HEK293 (cell line): ENCODE data around the gene KRT17.

Experiments used
- CTCF ChIA-PET: fragments of 350-600 bp; formaldehyde crosslinking; extraction: SDS; loops from one replicate; lab custom pipeline; 2021; ENCODE audit warnings: antibody characterized with exemption; lab: Yijun Ruan, JAX
- POLR2A ChIA-PET: fragments of 300-600 bp; formaldehyde crosslinking; extraction: SDS; loops from one replicate; lab custom pipeline; 2020; ENCODE audit warnings: antibody characterized with exemption, inconsistent platforms; lab: Yijun Ruan, JAX
- H3K27ac ChIP-seq: fragments of 200-500 bp; sonication (Bioruptor generic); 2 replicates; pipeline ENCODE4 v1.5.1; 2014; ENCODE audit warnings: low read depth, low read length, control low read depth, inconsistent platforms; ENCODE audit errors: extremely low read depth
- H3K36me3 ChIP-seq, 2 experiments: fragments of 200-500 bp in 1 of 2; sonication (Bioruptor generic) in 1 of 2; 1 replicate in 1 of 2; 2 replicates in 1 of 2; pipeline ENCODE4 v1.5.1; 2014 to 2017; ENCODE audit warnings: inconsistent platforms in 2 of 2, low read length in 2 of 2; ENCODE audit not compliant: control insufficient read depth in 2 of 2, insufficient read depth in 1 of 2
- H3K4me1 ChIP-seq: fragments of 200-500 bp; sonication (Bioruptor generic); 2 replicates; pipeline ENCODE4 v1.5.1; 2014; ENCODE audit warnings: mild to moderate bottlenecking, low read length, inconsistent platforms; ENCODE audit not compliant: control insufficient read depth, insufficient read depth
- H3K4me3 ChIP-seq: 2 replicates; pipeline ENCODE4 v1.5.1; 2011; ENCODE audit warnings: low read depth, mild to moderate bottlenecking, control low read depth, low read length, moderate library complexity
- H3K9me3 ChIP-seq: fragments of 200-500 bp; sonication (Bioruptor generic); 2 replicates; pipeline ENCODE4 v1.5.1; 2014; ENCODE audit warnings: low read depth, low read length, inconsistent platforms; ENCODE audit not compliant: control insufficient read depth, insufficient read depth
- BCL11B ChIP-seq: fragments of 450-650 bp; formaldehyde crosslinking; IDR thresholded peaks from 2 replicates; pipeline ENCODE4 v1.5.1; 2016; ENCODE audit warnings: low read depth, missing biosample characterization, missing genetic modification characterization
- BCL6B ChIP-seq: fragments of 450-650 bp; formaldehyde crosslinking; IDR thresholded peaks from 2 replicates; pipeline ENCODE4 v1.5.1; 2017; ENCODE audit warnings: missing biosample characterization, missing genetic modification characterization
- ELK4 ChIP-seq: IDR thresholded peaks from 2 replicates; pipeline ENCODE4 v1.6.1; 2011; ENCODE audit warnings: mild to moderate bottlenecking, low read depth, low read length, borderline replicate concordance
- OVOL3 ChIP-seq: fragments of 450-650 bp; formaldehyde crosslinking; IDR thresholded peaks from 2 replicates; pipeline ENCODE4 v1.5.1; 2016; ENCODE audit warnings: missing biosample characterization, missing genetic modification characterization
- SP2 ChIP-seq: fragments of 450-650 bp; formaldehyde crosslinking; IDR thresholded peaks from 2 replicates; pipeline ENCODE4 v1.5.1; 2016; ENCODE audit warnings: missing biosample characterization, missing genetic modification characterization
- ZFP41 ChIP-seq: fragments of 450-650 bp; formaldehyde crosslinking; IDR thresholded peaks from 2 replicates; pipeline ENCODE4 v1.5.1; 2016; ENCODE audit warnings: missing biosample characterization, missing genetic modification characterization, borderline replicate concordance
- ZNF16 ChIP-seq: fragments of 450-650 bp; formaldehyde crosslinking; IDR thresholded peaks from 2 replicates; pipeline ENCODE4 v1.5.1; 2016; ENCODE audit warnings: low read depth, missing biosample characterization, missing genetic modification characterization
- ZNF174 ChIP-seq: fragments of 450-650 bp; formaldehyde crosslinking; IDR thresholded peaks from 2 replicates; pipeline ENCODE4 v1.5.0; 2017; ENCODE audit warnings: missing biosample characterization, mild to moderate bottlenecking, missing genetic modification characterization
- ZNF175 ChIP-seq: fragments of 450-650 bp; formaldehyde crosslinking; IDR thresholded peaks from 2 replicates; pipeline ENCODE4 v1.5.1; 2016; ENCODE audit warnings: missing biosample characterization, missing genetic modification characterization
- ZNF211 ChIP-seq: fragments of 450-650 bp; formaldehyde crosslinking; IDR thresholded peaks from 2 replicates; pipeline ENCODE4 v1.5.1; 2016; ENCODE audit warnings: low read depth, missing biosample characterization, missing genetic modification characterization
- ZNF239 ChIP-seq: fragments of 450-650 bp; formaldehyde crosslinking; IDR thresholded peaks from 2 replicates; pipeline ENCODE4 v1.5.1; 2016; ENCODE audit warnings: missing biosample characterization, missing genetic modification characterization
- ZNF280D ChIP-seq: fragments of 450-650 bp; formaldehyde crosslinking; IDR thresholded peaks from 2 replicates; pipeline ENCODE4 v1.5.1; 2016; ENCODE audit warnings: missing biosample characterization, missing genetic modification characterization
- ZNF354C ChIP-seq: fragments of 450-650 bp; formaldehyde crosslinking; IDR thresholded peaks from 2 replicates; pipeline ENCODE4 v1.5.1; 2016; ENCODE audit warnings: missing biosample characterization, missing genetic modification characterization, low read depth, borderline replicate concordance
- ZNF404 ChIP-seq: fragments of 450-650 bp; formaldehyde crosslinking; IDR thresholded peaks from 2 replicates; pipeline ENCODE4 v1.5.1; 2017; ENCODE audit warnings: missing biosample characterization, missing genetic modification characterization
- ZNF423 ChIP-seq: fragments of 450-650 bp; formaldehyde crosslinking; IDR thresholded peaks from 2 replicates; pipeline ENCODE4 v1.5.1; 2016; ENCODE audit warnings: missing biosample characterization, missing genetic modification characterization
- ZNF433 ChIP-seq: fragments of 450-650 bp; formaldehyde crosslinking; IDR thresholded peaks from 2 replicates; pipeline ENCODE4 v1.5.1; 2016; ENCODE audit warnings: missing biosample characterization, missing genetic modification characterization, low read depth
- ZNF529 ChIP-seq: fragments of 450-650 bp; formaldehyde crosslinking; IDR thresholded peaks from 2 replicates; pipeline ENCODE4 v1.5.1; 2017; ENCODE audit warnings: missing genetic modification characterization, missing biosample characterization; ENCODE audit not compliant: insufficient replicate concordance
- ZNF571 ChIP-seq: fragments of 450-650 bp; formaldehyde crosslinking; IDR thresholded peaks from 2 replicates; pipeline ENCODE4 v1.5.0; 2017; ENCODE audit warnings: missing biosample characterization, missing genetic modification characterization
- ZNF645 ChIP-seq: fragments of 450-650 bp; formaldehyde crosslinking; IDR thresholded peaks from 2 replicates; pipeline ENCODE4; 2016; ENCODE audit warnings: missing biosample characterization, missing genetic modification characterization
- ZNF658 ChIP-seq: fragments of 450-650 bp; formaldehyde crosslinking; IDR thresholded peaks from 2 replicates; pipeline ENCODE4; 2016; ENCODE audit warnings: missing biosample characterization, missing genetic modification characterization
- ZNF776 ChIP-seq: fragments of 450-650 bp; formaldehyde crosslinking; IDR thresholded peaks from 2 replicates; pipeline ENCODE4 v1.5.0; 2017; ENCODE audit warnings: missing biosample characterization, missing genetic modification characterization, borderline replicate concordance
- ZSCAN18 ChIP-seq: fragments of 450-650 bp; formaldehyde crosslinking; IDR thresholded peaks from 2 replicates; pipeline ENCODE4 v1.5.1; 2016; ENCODE audit warnings: missing biosample characterization, missing genetic modification characterization

Gene KRT17

GRCh38 chr17:41657936-41658335 is 33.6 kb upstream of the KRT17 start (continued):
- TF ChIP-seq ZNF280D (tag by site-specific recombination) (no peak), ZNF175 (tag by site-specific recombination) (no peak), BCL6B (no peak)

- TF ChIP-seq OVOL3 (no peak), ZNF354C (no peak), ZNF16 (tag by site-specific recombination) (no peak), ZNF658 (no peak), ZNF423 (tag by site-specific recombination) (no peak), ZNF645 (tag by site-specific recombination) (no peak), ZNF433 (tag by site-specific recombination) (no peak), ELK4 (no peak), ZSCAN18 (tag by site-specific recombination) (no peak), ZNF404 (tag by site-specific recombination) (no peak), ZFP41 (tag by site-specific recombination) (no peak), ZNF211 (tag by site-specific recombination) (no peak), ZNF174 (tag by site-specific recombination) (no peak), ZNF239 (tag by site-specific recombination) (no peak), SP2 (tag by site-specific recombination) (no peak), BCL11B (no peak), ZNF571 (no peak), ZNF776 (tag by site-specific recombination) (no peak), ZNF529 (tag by site-specific recombination) (no peak)
- Histone ChIP-seq H3K4me3 (no peak overlapping the region), H3K4me1 (no peaks in the 10 kb centered on the region; the same call in 1 of the 2 replicates), H3K36me3 (no peaks in the 10 kb centered on the region), H3K27ac (no peak overlapping the region), H3K9me3 (no peaks in the 10 kb centered on the region)
- CTCF ChIA-PET, result interaction anchor here (1.3 to 15.7 kb wide), 4 partner anchors 8 to 104 kb away, joined by 5 to 567 read pairs (median 223); no protein-coding TSS in a partner anchor
- POLR2A ChIA-PET, result no interaction called here
Measured at GRCh38 chr17:41657176-41657754, 32.9 kb upstream of the KRT17 start.
